Measurements from ENCODE around the gene PRKCB. TPM values are rescaled to one million over a fixed set of nuclear protein-coding genes. Genes with fewer than 3 reads are reported as not detected.

Gene PRKCB
- total and polyA plus RNA-seq, 3 donors from 2014 or later = 25.5 to 49.7 (median 26.6) TPM

DNA sequence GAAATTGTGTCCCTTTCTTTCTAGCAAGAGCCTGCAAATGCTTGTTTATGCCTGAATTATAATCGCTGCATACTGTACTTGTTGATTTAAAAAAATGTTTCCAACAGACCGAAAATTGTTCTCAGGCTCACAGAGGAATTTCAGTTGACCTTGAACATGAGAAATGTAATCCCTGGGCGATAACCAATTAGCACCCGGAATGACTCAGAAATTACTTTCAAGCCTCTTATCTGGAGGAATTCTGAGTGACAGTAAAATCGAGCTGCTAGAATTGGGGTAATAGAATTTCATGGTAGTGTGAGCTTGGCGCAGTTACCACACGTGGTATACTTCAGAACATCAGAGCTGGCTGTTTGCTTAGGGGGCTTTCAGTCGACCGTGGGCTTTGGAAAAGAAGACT, 281.2 kb downstream of the PRKCB start:
- Histone ChIP-seq H3K4me3 (no peak overlapping the region), H3K4me1 (peaks cover 37% of the 10 kb centered on the region), H3K27me3 (no peaks in the 10 kb centered on the region), H3K36me3 (ENCODE audit: low read depth, missing control alignments) (no peaks in the 10 kb centered on the region), H3K9me3 (no peaks in the 10 kb centered on the region), H3K27ac (peak overlapping the region; percentile 19 to 65)
- no peak for DNase-seq
- intact Hi-C loops (cut with DNase I; ENCODE audit: low total_unique reads) = no loop called here
- WGBS, 2 donors = 36 to 42% methylated on average over 9 of the region's 9 CpGs
- no peak for TF ChIP-seq POLR2A (IDR thresholded peaks at IDR 0.05)
- TF ChIP-seq, protein P1, sequence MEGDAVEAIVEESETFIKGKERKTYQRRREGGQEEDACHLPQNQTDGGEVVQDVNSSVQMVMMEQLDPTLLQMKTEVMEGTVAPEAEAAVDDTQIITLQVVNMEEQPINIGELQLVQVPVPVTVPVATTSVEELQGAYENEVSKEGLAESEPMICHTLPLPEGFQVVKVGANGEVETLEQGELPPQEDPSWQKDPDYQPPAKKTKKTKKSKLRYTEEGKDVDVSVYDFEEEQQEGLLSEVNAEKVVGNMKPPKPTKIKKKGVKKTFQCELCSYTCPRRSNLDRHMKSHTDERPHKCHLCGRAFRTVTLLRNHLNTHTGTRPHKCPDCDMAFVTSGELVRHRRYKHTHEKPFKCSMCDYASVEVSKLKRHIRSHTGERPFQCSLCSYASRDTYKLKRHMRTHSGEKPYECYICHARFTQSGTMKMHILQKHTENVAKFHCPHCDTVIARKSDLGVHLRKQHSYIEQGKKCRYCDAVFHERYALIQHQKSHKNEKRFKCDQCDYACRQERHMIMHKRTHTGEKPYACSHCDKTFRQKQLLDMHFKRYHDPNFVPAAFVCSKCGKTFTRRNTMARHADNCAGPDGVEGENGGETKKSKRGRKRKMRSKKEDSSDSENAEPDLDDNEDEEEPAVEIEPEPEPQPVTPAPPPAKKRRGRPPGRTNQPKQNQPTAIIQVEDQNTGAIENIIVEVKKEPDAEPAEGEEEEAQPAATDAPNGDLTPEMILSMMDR (IDR thresholded peaks at IDR 0.05) = no peak

DNA sequence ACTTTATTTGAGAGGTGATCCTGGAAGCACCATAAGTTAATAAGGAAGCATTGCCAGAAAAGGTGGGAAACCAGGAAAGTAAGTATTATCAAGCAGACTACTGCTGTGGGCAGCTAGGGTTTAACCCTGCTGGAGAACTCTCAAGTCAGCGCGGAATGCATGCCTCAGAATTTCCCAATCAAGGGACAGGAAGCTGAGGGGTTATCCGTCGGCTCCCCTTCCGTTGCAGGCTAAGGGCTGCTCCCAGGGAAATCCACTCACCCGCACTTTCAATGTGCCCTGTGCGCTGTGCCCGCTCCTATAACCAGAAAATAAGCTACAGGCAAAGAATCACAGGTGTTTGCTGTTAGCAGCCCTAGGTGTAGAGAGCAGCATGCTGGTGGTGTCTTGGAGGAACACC, 281.9 kb downstream of the PRKCB start:
- Histone ChIP-seq H3K9me3 (no peaks in the 10 kb centered on the region), H3K4me1 (peaks cover 37% of the 10 kb centered on the region), H3K27ac (peak overlapping the region; percentile 9 to 56), H3K4me3 (no peak overlapping the region), H3K36me3 (ENCODE audit: low read depth, missing control alignments) (no peaks in the 10 kb centered on the region), H3K27me3 (no peaks in the 10 kb centered on the region)
- TF ChIP-seq, protein P1 (IDR thresholded peaks at IDR 0.05) = no peak
- TF ChIP-seq POLR2A (IDR thresholded peaks at IDR 0.05) = no peak
- DNase-seq = no peak
- WGBS, 2 donors = 59 to 78% methylated on average over 8 of the region's 8 CpGs
- intact Hi-C loops (cut with DNase I; ENCODE audit: low total_unique reads) = no loop called here

DNA sequence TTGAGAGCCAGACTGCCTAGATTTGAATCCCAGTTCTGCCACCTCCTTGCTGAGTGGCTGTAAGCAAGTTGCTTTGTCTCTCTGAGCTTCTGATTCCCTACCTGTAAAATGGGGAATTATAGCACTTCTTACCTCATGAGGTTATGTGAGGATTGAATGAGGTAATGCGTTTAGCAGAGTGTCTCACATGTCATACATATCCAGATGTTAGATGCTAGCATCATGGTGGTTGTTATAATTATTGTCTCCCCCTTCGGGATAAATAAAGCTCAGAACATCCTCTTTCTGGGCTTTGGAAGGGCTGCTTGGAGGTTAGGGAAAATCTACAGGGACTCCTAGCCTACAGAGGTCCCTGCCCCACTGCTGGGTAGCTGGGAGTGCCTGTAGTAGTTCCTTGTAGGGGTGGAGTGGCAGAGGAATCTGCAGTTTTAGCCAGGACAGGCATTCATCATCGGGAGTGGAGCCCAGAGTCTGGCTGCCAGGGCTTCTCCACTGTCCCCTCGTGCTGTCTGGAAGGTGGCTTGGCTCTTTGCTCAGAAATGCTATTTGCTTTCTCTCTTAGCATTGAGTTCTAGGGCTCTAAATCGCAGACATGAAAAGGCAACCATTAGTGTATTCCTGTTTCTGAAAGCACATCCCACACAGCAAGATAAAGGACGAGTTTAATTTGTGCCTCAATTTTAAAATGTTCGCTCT, 282.5 kb downstream of the PRKCB start:
- Histone ChIP-seq H3K9me3 (no peaks in the 10 kb centered on the region), H3K36me3 (ENCODE audit: low read depth, missing control alignments) (no peaks in the 10 kb centered on the region), H3K4me1 (peaks cover 37% of the 10 kb centered on the region), H3K27ac (peak overlapping the region; percentile 9 to 56), H3K27me3 (no peaks in the 10 kb centered on the region), H3K4me3 (no peak overlapping the region)
- intact Hi-C loops (cut with DNase I; ENCODE audit: low total_unique reads) = no loop called here
- no peak for DNase-seq
- TF ChIP-seq, protein P1 (IDR thresholded peaks at IDR 0.05) = no peak
- 34 to 43% methylated on average over 4 to 7 of the region's 7 CpGs for WGBS, 2 donors

DNA sequence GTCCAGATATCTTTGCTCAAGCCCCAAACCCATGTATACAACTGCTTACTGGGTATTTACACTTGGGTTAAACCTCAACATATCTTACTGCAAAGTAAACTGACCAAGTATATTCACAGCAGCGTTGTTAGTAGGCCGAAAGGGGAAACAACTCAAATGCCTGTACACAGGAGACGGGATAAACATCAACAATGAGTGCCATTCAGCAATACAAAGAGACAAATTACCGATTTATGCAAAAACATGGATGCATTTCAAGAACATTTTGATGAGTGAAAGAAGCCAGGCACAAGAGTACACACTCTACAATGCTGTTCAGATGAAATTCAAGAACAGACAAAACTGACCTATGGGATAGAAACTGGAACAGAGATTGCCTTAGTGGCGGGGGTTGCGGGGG, 284.0 kb downstream of the PRKCB start:
- H3K4me1 ChIP-seq = peaks cover 34% of the 10 kb centered on the region
- 87 to 90% methylated on average over 6 of the region's 6 CpGs for WGBS, 2 donors
- H3K36me3 ChIP-seq (ENCODE audit: low read depth, missing control alignments) = no peaks in the 10 kb centered on the region
- H3K4me3 ChIP-seq = no peak overlapping the region
- DNase-seq = no peak
- H3K9me3 ChIP-seq = no peaks in the 10 kb centered on the region
- peak overlapping the region in 1 of 2 donors; percentile 1 for H3K27ac ChIP-seq
- no peak for TF ChIP-seq POLR2A (IDR thresholded peaks at IDR 0.05)
- TF ChIP-seq, protein P1 (IDR thresholded peaks at IDR 0.05) = no peak
- intact Hi-C loops (cut with DNase I; ENCODE audit: low total_unique reads) = no loop called here
- no peaks in the 10 kb centered on the region for H3K27me3 ChIP-seq

DNA sequence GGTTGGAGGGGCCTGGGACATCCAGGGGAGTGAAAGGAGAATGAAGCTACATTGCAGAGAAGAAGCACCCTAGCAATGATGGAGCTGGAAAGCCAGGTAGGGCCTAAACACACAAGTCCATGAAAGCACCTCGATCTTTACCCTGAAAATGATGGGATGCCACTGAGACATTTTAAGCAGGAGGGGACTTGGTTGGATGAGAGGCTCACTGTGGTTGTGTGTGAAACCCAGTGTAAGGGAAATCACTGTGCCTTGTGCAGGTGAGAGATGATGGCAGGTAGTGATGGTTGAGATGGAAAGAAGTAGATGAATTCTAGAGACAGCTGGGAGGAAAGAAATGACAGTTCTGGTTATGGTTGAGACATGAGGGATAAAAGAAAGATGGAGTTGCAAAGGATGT, 287.5 kb downstream of the PRKCB start:
- Histone ChIP-seq H3K36me3 (ENCODE audit: low read depth, missing control alignments) (no peaks in the 10 kb centered on the region), H3K4me1 (peaks cover 14% of the 10 kb centered on the region), H3K4me3 (no peak overlapping the region), H3K27ac (no peak overlapping the region), H3K9me3 (no peaks in the 10 kb centered on the region), H3K27me3 (no peaks in the 10 kb centered on the region)
- intact Hi-C loops (cut with DNase I; ENCODE audit: low total_unique reads) = no loop called here
- no peak for TF ChIP-seq POLR2A (IDR thresholded peaks at IDR 0.05)
- TF ChIP-seq, protein P1 (IDR thresholded peaks at IDR 0.05) = no peak
- 93 to 100% methylated on average over 1 of the region's 1 CpG for WGBS, 2 donors
- DNase-seq = no peak

All from testis (tissue), 3 donors.